Colonic mucosa (tissue), 4 donors: Measurements from ENCODE around the gene TNS4. TPM values are rescaled to one million over a fixed set of nuclear protein-coding genes. Genes with fewer than 3 reads are reported as not detected.

Experiments used
- DNase-seq: peaks from one replicate; pipeline ENCODE4 v3.0.0-alpha.2; 2020
- H3K27ac ChIP-seq: fragments of 200-600 bp; one replicate; pipeline ENCODE4 v1.8.0; 2021
- H3K27me3 ChIP-seq: fragments of 200-600 bp; one replicate; pipeline ENCODE4 v1.8.0; 2021
- H3K36me3 ChIP-seq: fragments of 200-600 bp; one replicate; pipeline ENCODE4 v1.8.0; 2021
- H3K4me1 ChIP-seq: fragments of 200-600 bp; one replicate; pipeline ENCODE4 v1.8.0; 2021; ENCODE audit warnings: mild to moderate bottlenecking
- H3K4me3 ChIP-seq: fragments of 200-600 bp; one replicate; pipeline ENCODE4 v1.8.0; 2021
- H3K9ac ChIP-seq, 2 donors: one replicate each; pipeline ENCODE4 v1.7.0; 2013; ENCODE audit warnings: control low read depth in 2 of 2, low read depth in 2 of 2, low read length in 2 of 2
- H3K9me3 ChIP-seq: fragments of 200-600 bp; one replicate; pipeline ENCODE4 v1.8.0; 2021
- intact Hi-C: fragments of 100-400 bp; cut with DNase I; formaldehyde crosslinking; loops from one replicate; pipeline ENCODE4 v1.14.1; 2022
- total RNA-seq, 2 donors: library from RNA; stranded (reverse); fragmentation: NEBNext Ultra II Directional in 1 of 2; extraction: Animal tissue kit (Norgen Biotek cat#: 25700) in 1 of 2; gene quantifications; one replicate each; pipeline ENCODE4 v1.2.1, GENCODE V29; 2021
- TF ChIP-seq, protein P1 (sequence below): fragments of 200-600 bp; IDR thresholded peaks from one replicate; pipeline ENCODE4 v1.8.0; 2022; ENCODE audit warnings: antibody characterized with exemption, mild to moderate bottlenecking
- donor health status: healthy.
- donor health status: DM: no; HTN: no; CAD: no.
- donor health status: DM: no; HTN: no; CAD: no.

The TNS4 gene
- total RNA-seq, 2 donors from 2014 or later: 8.8 to 20.4 TPM

DNA sequence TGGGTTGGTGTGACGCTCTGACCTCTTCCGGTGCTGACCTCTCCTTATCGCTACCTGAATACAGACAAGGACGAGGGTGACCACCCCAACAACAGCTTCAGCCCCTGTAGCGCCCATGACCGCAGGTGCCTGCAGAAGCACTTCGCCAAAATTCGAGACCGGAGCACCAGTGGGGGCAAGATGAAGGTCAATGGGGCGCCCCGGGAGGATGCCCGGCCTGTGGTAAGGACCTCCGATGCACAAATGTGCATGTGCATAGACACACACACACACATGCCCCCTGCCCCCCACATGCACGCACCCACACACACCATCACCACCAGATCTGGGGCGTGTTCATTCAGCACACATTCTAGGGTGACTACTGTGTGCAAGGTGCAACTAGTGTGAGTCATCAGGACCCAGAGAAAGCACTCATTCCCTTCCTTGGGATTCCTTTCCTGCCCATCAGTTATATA, 48.5 kb downstream of the TNS4 start:
- H3K9me3 ChIP-seq: no peaks in the 10 kb centered on the region
- peaks cover 9% of the 10 kb centered on the region for H3K36me3 ChIP-seq
- TF ChIP-seq, protein P1, sequence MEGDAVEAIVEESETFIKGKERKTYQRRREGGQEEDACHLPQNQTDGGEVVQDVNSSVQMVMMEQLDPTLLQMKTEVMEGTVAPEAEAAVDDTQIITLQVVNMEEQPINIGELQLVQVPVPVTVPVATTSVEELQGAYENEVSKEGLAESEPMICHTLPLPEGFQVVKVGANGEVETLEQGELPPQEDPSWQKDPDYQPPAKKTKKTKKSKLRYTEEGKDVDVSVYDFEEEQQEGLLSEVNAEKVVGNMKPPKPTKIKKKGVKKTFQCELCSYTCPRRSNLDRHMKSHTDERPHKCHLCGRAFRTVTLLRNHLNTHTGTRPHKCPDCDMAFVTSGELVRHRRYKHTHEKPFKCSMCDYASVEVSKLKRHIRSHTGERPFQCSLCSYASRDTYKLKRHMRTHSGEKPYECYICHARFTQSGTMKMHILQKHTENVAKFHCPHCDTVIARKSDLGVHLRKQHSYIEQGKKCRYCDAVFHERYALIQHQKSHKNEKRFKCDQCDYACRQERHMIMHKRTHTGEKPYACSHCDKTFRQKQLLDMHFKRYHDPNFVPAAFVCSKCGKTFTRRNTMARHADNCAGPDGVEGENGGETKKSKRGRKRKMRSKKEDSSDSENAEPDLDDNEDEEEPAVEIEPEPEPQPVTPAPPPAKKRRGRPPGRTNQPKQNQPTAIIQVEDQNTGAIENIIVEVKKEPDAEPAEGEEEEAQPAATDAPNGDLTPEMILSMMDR: no peak
- no peak overlapping the region for H3K27ac ChIP-seq
- H3K9ac ChIP-seq: no peak overlapping the region
- no peak for DNase-seq
- intact Hi-C loops: no loop called here
- H3K4me3 ChIP-seq: no peak overlapping the region
- H3K27me3 ChIP-seq: no peaks in the 10 kb centered on the region
- peaks cover 16% of the 10 kb centered on the region for H3K4me1 ChIP-seq

DNA sequence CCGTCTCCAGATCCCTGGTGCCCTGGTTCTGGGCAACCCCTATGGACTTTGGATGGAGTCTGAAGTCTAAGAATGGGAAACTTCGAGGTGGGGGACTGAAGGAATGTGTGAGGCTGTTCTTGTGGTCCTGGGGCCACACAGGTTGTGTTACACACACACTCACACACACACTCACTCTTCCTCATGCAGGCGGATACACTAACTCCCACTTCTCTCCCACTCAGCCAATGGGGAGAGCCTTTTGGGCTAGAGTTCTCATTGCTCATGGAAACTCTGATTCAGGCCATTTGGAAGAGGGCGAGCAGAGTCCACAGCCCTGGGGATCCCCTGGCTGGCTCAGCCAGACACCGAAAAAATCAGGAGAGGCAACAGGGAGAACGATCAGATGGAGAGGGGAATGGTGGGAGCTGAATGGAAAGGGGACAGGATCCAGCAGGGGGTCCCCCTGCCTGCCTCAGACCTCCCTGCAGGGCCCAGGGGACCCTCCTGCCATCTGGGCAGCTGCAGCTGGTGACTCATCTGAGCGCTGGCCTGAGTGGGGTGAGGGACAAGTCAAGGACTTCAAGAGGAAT, 49.1 kb downstream of the TNS4 start:
- no peak overlapping the region for H3K4me3 ChIP-seq
- no peak overlapping the region for H3K9ac ChIP-seq

DNA sequence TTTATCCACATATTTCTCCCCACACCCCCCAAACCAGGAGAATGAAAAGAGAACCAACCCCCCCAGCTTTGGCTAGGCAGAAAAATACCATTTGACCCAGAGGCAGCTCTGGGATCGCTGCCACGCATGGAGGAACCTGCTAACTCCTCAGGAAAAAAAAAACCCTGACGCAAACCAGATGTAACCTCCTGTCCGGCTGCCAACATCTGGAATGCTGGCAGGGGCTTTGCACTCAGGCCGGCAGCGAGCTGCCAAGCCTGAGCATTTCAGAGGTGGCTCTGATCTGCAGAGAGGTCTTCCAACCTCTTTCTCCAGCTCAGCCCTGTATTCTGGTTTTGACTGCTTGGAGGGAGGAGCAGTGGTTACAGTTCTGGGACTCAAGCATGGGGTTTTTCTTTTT, 50.0 kb downstream of the TNS4 start:
- no peak overlapping the region for H3K9ac ChIP-seq
- peaks cover 26% of the 10 kb centered on the region for H3K4me1 ChIP-seq
- H3K27ac ChIP-seq: peak overlapping the region; percentile 22
- H3K36me3 ChIP-seq: peaks cover 9% of the 10 kb centered on the region
- H3K4me3 ChIP-seq: no peak overlapping the region
- intact Hi-C loops: no loop called here
- H3K9me3 ChIP-seq: no peaks in the 10 kb centered on the region
- no peaks in the 10 kb centered on the region for H3K27me3 ChIP-seq
- DNase-seq: peak; percentile 40
- TF ChIP-seq, protein P1: no peak

More for the DNA sequence above, 49.1 kb downstream of the TNS4 start:
- DNase-seq: no peak
- Histone ChIP-seq H3K27ac (peak overlapping the region; percentile 22), H3K9me3 (no peaks in the 10 kb centered on the region), H3K27me3 (no peaks in the 10 kb centered on the region), H3K36me3 (peaks cover 9% of the 10 kb centered on the region), H3K4me1 (peaks cover 19% of the 10 kb centered on the region)
- intact Hi-C loops: no loop called here
- TF ChIP-seq, protein P1: no peak

DNA sequence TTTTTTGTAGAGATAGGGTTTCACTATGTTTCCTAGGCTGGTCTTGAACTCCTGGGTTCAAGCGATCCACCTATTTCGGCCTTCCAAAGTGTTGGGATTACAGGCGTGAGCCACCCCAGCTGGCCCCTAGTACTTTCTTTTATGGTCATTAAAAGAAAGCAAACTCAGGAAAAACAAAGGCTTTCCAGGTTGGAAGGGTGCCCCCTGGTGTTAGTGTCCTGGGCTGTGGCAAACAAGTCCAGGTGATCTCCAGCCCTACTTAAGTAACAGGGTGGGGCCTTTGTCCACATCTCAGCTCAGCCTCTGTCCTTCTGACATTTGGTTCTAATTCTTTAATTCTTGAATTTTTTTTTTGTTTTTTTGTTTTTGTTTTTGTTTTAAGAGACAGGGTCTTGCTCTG, 51.2 kb downstream of the TNS4 start:
- TF ChIP-seq, protein P1: peak; percentile 66

DNA sequence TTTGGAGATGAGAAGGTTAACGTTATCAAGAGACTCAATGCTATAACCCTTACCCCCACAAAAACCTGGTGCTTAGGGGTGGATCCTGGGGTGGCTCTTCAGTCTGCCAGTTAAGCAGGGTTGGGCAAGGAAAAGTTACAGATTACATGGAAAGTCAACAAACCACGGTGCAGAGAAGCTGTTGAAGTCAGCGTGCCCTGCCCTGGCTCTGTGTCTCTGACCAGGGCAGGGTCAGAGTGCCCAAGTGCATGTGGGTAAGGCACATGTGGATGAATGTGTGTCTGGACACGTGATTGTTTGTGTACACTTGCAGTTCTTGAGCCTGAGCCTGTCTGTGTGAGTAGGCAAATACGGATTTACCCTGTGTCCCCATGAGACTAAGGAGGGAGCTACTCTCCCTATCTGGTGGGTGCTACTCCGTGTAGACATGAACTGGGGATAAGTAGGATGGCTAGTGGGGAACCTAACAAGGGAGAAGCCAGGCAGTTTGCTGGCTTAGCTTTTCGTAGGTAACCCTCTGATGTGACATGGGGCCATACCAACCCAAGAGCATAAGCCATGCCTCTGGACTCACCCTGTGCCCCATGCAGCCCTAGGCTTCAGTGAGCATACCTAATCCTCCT, 52.7 kb downstream of the TNS4 start:
- Histone ChIP-seq H3K9me3 (no peaks in the 10 kb centered on the region), H3K27ac (peak overlapping the region; percentile 91), H3K4me1 (peaks cover 26% of the 10 kb centered on the region), H3K27me3 (no peaks in the 10 kb centered on the region), H3K4me3 (no peak overlapping the region), H3K9ac (peak overlapping the region in 1 of 2 donors; percentile 44), H3K36me3 (peaks cover 1% of the 10 kb centered on the region)
- intact Hi-C loops: no loop called here
- DNase-seq: peak; percentile 89
- TF ChIP-seq, protein P1: no peak

More for the DNA sequence above, 51.2 kb downstream of the TNS4 start:
- Histone ChIP-seq H3K9ac (peak overlapping the region in 1 of 2 donors; percentile 22), H3K9me3 (no peaks in the 10 kb centered on the region), H3K4me1 (peaks cover 26% of the 10 kb centered on the region), H3K27me3 (no peaks in the 10 kb centered on the region), H3K4me3 (no peak overlapping the region), H3K27ac (peak overlapping the region; percentile 91), H3K36me3 (peaks cover 9% of the 10 kb centered on the region)
- DNase-seq: peak; percentile 92
- intact Hi-C loops: no loop called here
